HL-60 (cell line): Measurements from ENCODE around the gene RALY.

Experiments
- DNase-seq, 2 experiments: peaks; one replicate each; pipeline ENCODE4 v3.0.0-alpha.2; 2010 to 2020; ENCODE audit warnings: low read depth in 1 of 2, low spot score in 1 of 2
- H3K27ac ChIP-seq: fragments of 250-450 bp; sonication (Bioruptor Pico); replicated peaks from 2 replicates; pipeline ENCODE4 v1.5.1; 2020; ENCODE audit warnings: mild to moderate bottlenecking, moderate library complexity
- H3K27me3 ChIP-seq: fragments of 250-450 bp; sonication (Bioruptor Pico); 2 replicates; pipeline ENCODE4 v1.5.1; 2021; ENCODE audit warnings: mild to moderate bottlenecking, moderate library complexity; ENCODE audit not compliant: insufficient read depth, poor library complexity, severe bottlenecking
- H3K4me3 ChIP-seq: replicated peaks from 2 replicates; pipeline ENCODE4 v1.5.1; 2011; ENCODE audit warnings: mild to moderate bottlenecking, control low read depth, low read length; ENCODE audit not compliant: insufficient read depth
- CTCF ChIP-seq: IDR thresholded peaks from one replicate; pipeline ENCODE4 v1.5.1; 2011; ENCODE audit warnings: low read length, control low read depth, inconsistent platforms; ENCODE audit not compliant: insufficient read depth
- GABPA ChIP-seq: IDR thresholded peaks from 2 replicates; pipeline ENCODE4 v1.6.1; 2012; ENCODE audit warnings: low read depth
- POLR2AphosphoS5 ChIP-seq: IDR thresholded peaks from 2 replicates; pipeline ENCODE4 v1.6.1; 2012; ENCODE audit warnings: low read depth
- REST ChIP-seq: IDR thresholded peaks from 2 replicates; pipeline ENCODE4 v1.6.1; 2012; ENCODE audit warnings: low read depth; ENCODE audit not compliant: insufficient replicate concordance
- SPI1 ChIP-seq: IDR thresholded peaks from 2 replicates; pipeline ENCODE4 v1.6.1; 2012; ENCODE audit warnings: low read depth, mild to moderate bottlenecking, borderline replicate concordance

RALY gene

GRCh38 chr20:34082232-34082887 lies 88.6 kb downstream of the RALY start:
- TF ChIP-seq POLR2AphosphoS5 (no peak), REST (no peak), SPI1 (no peak), GABPA (no peak), CTCF (no peak)
- DNase-seq, result no peak
- Histone ChIP-seq H3K4me3 (no peak overlapping the region), H3K27me3 (no peaks in the 10 kb centered on the region), H3K27ac (no peak overlapping the region)

GRCh38 chr20:34083137-34083536 lies 89.4 kb downstream of the RALY start:
- no peak for DNase-seq
- TF ChIP-seq SPI1, result no peak
- TF ChIP-seq CTCF, result no peak
- no peak for TF ChIP-seq GABPA
- TF ChIP-seq REST, result no peak
- TF ChIP-seq POLR2AphosphoS5, result no peak
- no peak overlapping the region for H3K4me3 ChIP-seq

GRCh38 chr20:34083781-34084180 lies 90.1 kb downstream of the RALY start:
- TF ChIP-seq CTCF (no peak), GABPA (no peak), POLR2AphosphoS5 (no peak), REST (no peak)
- no peak for DNase-seq
- H3K4me3 ChIP-seq, result no peak overlapping the region
- H3K27ac ChIP-seq, result no peak overlapping the region
- no peaks in the 10 kb centered on the region for H3K27me3 ChIP-seq

More at GRCh38 chr20:34083137-34083536, 89.4 kb downstream of the RALY start:
- no peak overlapping the region for H3K27ac ChIP-seq
- H3K27me3 ChIP-seq, result no peaks in the 10 kb centered on the region
